HK-2 (cell line): ENCODE measurements around the gene CSTPP1.

ENCODE experiments used
- DNase-seq: peaks from one replicate; pipeline ENCODE4 v3.0.0-alpha.2; 2018; ENCODE audit not compliant: unreplicated experiment

Gene CSTPP1

DNA sequence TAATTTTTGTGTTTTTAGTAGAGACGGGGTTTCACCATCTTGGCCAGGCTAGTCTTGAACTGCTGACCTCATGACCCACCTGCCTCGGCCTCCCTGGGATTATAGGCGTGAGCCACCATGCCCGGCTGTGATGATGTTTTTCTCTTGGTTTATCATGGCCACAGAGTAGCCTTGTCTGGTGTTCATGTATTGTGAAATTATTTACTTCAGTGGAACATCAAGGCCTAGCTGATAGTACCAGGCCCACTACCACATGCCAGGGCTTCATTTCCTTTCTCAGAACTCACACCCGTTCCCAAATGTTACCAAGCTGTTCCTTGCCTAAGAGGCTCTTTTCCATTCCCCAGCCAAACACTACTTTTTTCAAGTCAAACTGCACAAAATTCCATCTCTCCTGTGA lies 272.1 kb downstream of the CSTPP1 start:
- no peak for DNase-seq
